H1 (cell line): ENCODE data around the gene PDCD6IP. TPM values are rescaled to one million over a fixed set of nuclear protein-coding genes. Genes with fewer than 3 reads are reported as not detected.

ENCODE experiments used
- EGR1 ChIP-seq: IDR thresholded peaks from 2 replicates; pipeline ENCODE4 v1.6.1; 2011; ENCODE audit warnings: low read depth, low read length, borderline replicate concordance
- KDM4A ChIP-seq: IDR thresholded peaks from one replicate; pipeline ENCODE4 v1.7.1; 2012; ENCODE audit warnings: low read depth, mild to moderate bottlenecking, moderate library complexity, low read length, inconsistent platforms; ENCODE audit not compliant: severe bottlenecking
- KDM5A ChIP-seq: fragments of 200-600 bp; IDR thresholded peaks from 2 replicates; pipeline ENCODE4 v1.7.1; 2012; ENCODE audit warnings: mild to moderate bottlenecking, low read length, inconsistent platforms, mixed read lengths
- POLR2A ChIP-seq, 2 experiments: IDR thresholded peaks; 1 replicate in 1 of 2; 2 replicates in 1 of 2; pipeline ENCODE4 v1.6.1; 2011; ENCODE audit warnings: low read depth in 2 of 2, low read length in 2 of 2, mild to moderate bottlenecking in 2 of 2; ENCODE audit errors: control extremely low read depth in 1 of 2
- POLR2AphosphoS5 ChIP-seq: IDR thresholded peaks from 2 replicates; pipeline ENCODE4 v1.6.1; 2011; ENCODE audit warnings: low read depth, low read length
- RAD21 ChIP-seq, 2 experiments: IDR thresholded peaks in 1 of 2; conservative IDR thresholded peaks in 1 of 2; 2 replicates each; pipeline ENCODE4 v1.6.1; 2011; ENCODE audit warnings: low read depth in 2 of 2, low read length in 2 of 2, improper control_type of control experiment in 1 of 2, inconsistent platforms in 1 of 2, mild to moderate bottlenecking in 1 of 2, moderate library complexity in 1 of 2
- RXRA ChIP-seq: IDR thresholded peaks from 2 replicates; pipeline ENCODE4 v1.6.1; 2011; ENCODE audit warnings: low read depth, mild to moderate bottlenecking, low read length, moderate library complexity; ENCODE audit not compliant: insufficient read depth
- SP4 ChIP-seq: IDR thresholded peaks from 2 replicates; pipeline ENCODE4 v1.6.1; 2012; ENCODE audit warnings: low read length, inconsistent platforms
- SUZ12 ChIP-seq: fragments of 200-600 bp; sonication (generic); IDR thresholded peaks from 2 replicates; pipeline ENCODE4 v1.6.1; 2012; ENCODE audit warnings: mild to moderate bottlenecking, inconsistent platforms, low read length, moderate library complexity, mixed read lengths
- YY1 ChIP-seq: IDR thresholded peaks from 2 replicates; pipeline ENCODE4 v1.6.1; 2011; ENCODE audit warnings: low read depth, mild to moderate bottlenecking, low read length
- polyA plus RNA-seq, 7 experiments: library from polyadenylated mRNA; depleted of rRNA in 3 of 7; stranded (reverse) in 5 of 7; unstranded in 2 of 7; fragments of >200 nt in 5 of 7; fragments of 200-250 nt in 2 of 7; gene quantifications; 1 replicate in 5 of 7; 2 replicates in 1 of 7; 4 replicates in 1 of 7; pipeline versions ENCODE4 v1.2.1 to v1.2.3, GENCODE V29; 2011 to 2013; ENCODE audit warnings: missing spikeins in 2 of 7, mixed read lengths in 2 of 7
- total RNA-seq: library from RNA; stranded (reverse); fragmentation: NEBNext Ultra II Directional; extraction: Animal tissue kit (Norgen Biotek cat#: 25700); gene quantifications from 2 replicates; pipeline ENCODE4 v1.2.1, GENCODE V29; 2021

PDCD6IP gene
- total and polyA plus RNA-seq, 2 of the 8 experiments (the other 6 are each of a cell fraction or from before 2014, with no cell fraction given): 61.7 to 155 TPM

GRCh38 chr3:33792167-33792892 lies 6.1 kb upstream of the PDCD6IP start (continued):
- TF ChIP-seq KDM5A: no peak
- no peak for TF ChIP-seq YY1
- no peak for TF ChIP-seq POLR2AphosphoS5
- TF ChIP-seq RXRA: no peak
- no peak for TF ChIP-seq SUZ12
- TF ChIP-seq POLR2A (IDR thresholded peaks at IDR 0.05; ENCODE audit: control extremely low read depth in 1 of 2, low read depth in 2 of 2, low read length in 2 of 2): no peak
- no peak for TF ChIP-seq SP4
- no peak for TF ChIP-seq KDM4A
- no peak for TF ChIP-seq RAD21 (IDR thresholded peaks at IDR 0.05 in 1 of 2, conservative IDR thresholded peaks at IDR 0.05 in 1 of 2; ENCODE audit: low read depth in 2 of 2, low read length in 2 of 2)
- TF ChIP-seq EGR1: no peak
